Activated CD4-positive, alpha-beta T cell treated with anti-CD3 and anti-CD28 coated beads, Interleukin-2, amount 50 U/mL, for 4 hours (primary cell): ENCODE measurements around the gene CLSTN2.

ENCODE experiments used
- DNase-seq, 2 experiments: peaks; one replicate each; pipeline ENCODE4 v3.0.0-alpha.2; 2020

CLSTN2 gene

DNA sequence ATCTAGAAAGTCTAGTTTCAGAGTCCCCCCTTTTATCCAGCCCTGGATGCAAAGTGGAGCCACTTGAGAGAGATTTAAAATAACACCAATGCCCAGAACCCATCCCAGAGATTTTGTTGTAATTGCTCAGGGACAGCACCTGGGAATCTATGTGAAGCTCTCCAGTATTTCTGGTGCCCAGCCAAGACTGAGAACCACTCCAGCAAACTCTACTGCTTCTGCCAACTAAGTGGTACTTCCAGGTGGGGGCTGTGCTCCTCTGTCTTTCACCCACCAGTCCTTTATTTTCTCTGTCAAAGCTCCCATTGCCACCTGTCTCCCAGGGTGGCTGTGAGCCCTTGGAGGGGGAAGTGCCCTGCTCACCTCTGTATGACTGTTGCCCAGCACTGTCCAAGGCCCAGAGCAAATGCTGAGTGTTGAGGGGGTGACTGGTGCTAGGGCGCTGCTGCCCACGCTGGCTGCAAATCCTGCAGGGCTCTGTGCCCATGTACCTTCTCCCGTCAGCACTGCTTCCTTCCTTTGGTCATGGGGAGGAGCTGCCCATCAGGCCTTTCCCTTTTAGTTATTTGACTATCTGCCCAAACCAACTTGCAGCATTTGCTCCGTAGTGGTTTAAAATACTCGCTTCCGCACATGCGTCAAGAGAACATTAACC is 9.4 kb downstream of the CLSTN2 start:
- DNase-seq: no peak

GRCh38 chr3:139945386-139945785 is 10.4 kb downstream of the CLSTN2 start:
- DNase-seq: no peak

DNA sequence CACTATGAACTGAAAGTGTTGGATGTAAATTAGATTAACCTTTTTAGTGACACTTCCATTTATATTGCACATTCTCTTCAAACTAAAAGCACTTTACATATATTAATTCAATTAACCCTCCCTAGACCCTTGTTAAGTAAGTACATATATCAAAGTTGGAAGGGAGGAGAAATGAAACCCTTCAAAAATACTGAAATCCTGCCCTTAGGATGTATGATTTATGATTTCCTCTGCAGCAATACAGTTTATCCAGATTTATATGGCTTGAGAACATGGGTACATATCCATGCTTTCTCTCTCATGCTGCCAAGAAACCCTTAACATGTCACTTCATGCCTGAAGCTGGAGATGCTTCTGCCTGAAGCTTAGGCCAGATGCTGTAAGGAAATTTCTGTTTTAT is 11.0 kb downstream of the CLSTN2 start:
- DNase-seq: no peak

GRCh38 chr3:139948467-139948866 is 13.5 kb downstream of the CLSTN2 start:
- DNase-seq: no peak

- DNase-seq: no peak
These were observed 13.9 kb downstream of the CLSTN2 start for GRCh38 chr3:139948898-139949297.

DNA sequence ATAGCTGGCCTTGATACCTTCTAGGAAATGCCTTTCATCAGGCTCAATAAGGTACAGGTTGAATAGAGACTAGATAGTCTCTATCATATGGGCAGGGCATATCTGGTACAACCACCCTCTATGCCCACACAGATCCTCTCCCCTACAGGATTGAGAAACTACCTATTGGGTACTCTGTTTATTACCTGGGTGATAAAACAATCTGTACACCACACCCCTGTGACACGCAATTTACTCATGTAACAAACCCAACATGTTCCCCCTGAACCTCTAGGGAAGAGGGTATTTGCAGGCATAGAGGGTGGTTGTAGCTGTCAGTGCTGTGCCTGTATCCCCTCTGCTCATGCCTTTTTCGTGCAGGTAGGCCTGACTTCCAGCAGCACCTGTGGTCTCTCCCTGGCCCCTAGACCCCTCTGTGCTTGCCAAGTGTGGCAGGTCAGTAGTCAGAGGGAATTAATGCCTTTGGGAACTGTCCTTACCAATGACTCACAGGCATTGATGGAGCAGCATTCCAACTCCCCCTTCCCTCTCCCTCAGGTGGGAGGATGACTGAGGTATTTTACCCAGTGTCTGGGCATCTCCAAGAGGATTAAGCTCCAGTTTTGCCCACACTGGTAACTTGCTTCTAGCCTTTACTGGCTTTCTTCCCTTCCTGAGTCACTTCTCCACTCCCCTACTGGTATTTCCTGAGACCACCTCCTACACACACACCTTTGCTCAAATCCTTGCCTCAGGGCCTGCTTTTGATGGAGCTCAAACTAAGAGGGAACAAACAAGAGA is 18.3 kb downstream of the CLSTN2 start:
- DNase-seq: no peak

- no peak for DNase-seq
These were observed 19.3 kb downstream of the CLSTN2 start for GRCh38 chr3:139954146-139954860.

DNA sequence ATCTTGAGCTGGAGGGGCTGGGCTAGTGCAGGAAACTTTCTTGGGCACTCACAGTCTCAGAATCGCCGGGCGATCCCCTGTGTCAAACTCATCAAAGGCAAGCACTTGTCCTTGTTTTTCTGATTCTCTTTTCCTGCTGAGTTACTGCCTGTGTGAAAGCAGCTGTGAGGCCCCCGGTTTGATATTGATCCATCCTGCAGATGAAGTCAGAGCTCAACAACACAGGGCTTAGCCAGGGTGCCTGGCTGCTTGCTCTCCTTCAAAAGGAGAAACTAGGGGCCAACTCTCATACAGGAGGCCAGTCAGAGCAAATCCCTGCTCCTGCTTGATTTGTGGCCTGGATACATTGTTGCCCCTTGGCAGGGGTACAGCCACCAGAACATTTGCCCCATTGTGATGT is 22.9 kb downstream of the CLSTN2 start:
- no peak for DNase-seq

- no peak for DNase-seq
These were observed 34.4 kb downstream of the CLSTN2 start for GRCh38 chr3:139969386-139969785.

- no peak for DNase-seq
These were observed 35.5 kb downstream of the CLSTN2 start for GRCh38 chr3:139970526-139970925.

DNA sequence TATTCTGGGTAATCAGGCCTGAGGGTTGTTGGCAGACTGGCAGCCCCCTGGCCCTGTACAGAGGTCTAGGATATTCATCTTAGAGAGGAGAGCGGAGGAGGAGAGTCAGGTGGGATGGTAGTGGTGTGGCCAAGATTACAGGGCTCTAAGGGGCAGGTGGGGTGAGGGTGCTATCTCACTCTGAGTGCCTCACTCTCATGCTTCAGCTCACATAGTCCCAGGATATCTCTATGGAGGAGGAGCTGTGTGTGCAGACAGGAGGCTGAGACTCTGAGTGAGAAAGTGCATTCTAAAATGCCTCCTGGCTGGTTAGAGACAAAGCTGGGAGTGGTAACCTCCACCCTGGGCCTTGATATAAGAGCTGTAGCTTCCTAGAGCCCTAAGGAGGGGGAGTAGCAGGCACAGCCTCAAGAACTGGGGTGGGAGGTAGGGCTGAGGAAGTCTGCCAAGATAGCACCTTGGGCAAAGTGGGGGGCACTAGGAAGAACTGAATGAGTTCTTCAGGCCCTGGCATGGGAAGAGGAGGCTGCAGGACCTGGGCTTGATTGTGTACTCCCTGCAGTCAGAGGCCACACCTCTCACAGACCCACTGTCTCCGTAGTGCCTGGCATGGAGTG is 39.9 kb downstream of the CLSTN2 start:
- no peak for DNase-seq

- DNase-seq: no peak
These were observed 40.8 kb downstream of the CLSTN2 start for GRCh38 chr3:139975594-139976365.

- no peak for DNase-seq
These were observed 44.0 kb downstream of the CLSTN2 start for GRCh38 chr3:139978966-139979365.

GRCh38 chr3:139979991-139980390 is 45.0 kb downstream of the CLSTN2 start:
- DNase-seq: no peak

GRCh38 chr3:139982404-139982803 is 47.4 kb downstream of the CLSTN2 start:
- no peak for DNase-seq

GRCh38 chr3:139985576-139985975 is 50.6 kb downstream of the CLSTN2 start:
- DNase-seq: no peak

GRCh38 chr3:139987908-139988307 is 52.9 kb downstream of the CLSTN2 start:
- DNase-seq: no peak

DNA sequence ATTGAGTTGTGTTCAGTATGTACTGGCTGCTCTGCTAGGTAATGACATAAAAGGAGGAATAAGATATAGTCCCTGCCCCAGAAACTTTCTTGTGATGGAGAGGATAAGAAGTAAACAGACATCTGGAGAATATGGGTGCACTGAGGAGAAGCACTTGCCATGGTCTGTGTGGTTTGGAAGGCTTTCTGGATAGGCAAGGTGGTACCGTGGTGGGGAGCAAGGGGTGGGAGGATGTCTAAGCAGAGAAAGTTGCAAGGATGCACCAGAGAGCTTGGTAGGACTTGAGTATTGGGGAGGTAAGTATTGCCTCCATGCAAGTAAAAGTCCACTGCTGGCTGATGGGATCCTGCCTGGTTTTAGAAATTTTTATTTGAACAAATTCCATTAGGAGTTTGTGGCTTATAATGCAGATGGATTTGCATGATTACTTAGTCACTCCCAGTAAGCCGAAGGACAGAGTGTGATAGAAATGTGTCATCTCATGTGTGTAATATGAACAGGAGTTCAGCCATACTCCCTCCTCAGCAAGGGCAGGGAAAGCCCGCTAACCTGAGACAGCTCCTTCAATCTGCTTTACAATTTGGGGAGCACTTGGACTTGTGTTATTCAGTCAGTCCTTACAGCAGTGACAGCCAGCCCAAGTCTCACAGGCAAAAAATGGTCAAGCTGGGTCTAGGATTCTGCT is 53.6 kb downstream of the CLSTN2 start:
- no peak for DNase-seq

GRCh38 chr3:139994891-139995290 is 59.9 kb downstream of the CLSTN2 start:
- DNase-seq: no peak

- no peak for DNase-seq
These were observed 69.3 kb downstream of the CLSTN2 start for GRCh38 chr3:140004271-140004670.

- no peak for DNase-seq
These were observed 71.3 kb downstream of the CLSTN2 start for GRCh38 chr3:140006331-140006730.

DNA sequence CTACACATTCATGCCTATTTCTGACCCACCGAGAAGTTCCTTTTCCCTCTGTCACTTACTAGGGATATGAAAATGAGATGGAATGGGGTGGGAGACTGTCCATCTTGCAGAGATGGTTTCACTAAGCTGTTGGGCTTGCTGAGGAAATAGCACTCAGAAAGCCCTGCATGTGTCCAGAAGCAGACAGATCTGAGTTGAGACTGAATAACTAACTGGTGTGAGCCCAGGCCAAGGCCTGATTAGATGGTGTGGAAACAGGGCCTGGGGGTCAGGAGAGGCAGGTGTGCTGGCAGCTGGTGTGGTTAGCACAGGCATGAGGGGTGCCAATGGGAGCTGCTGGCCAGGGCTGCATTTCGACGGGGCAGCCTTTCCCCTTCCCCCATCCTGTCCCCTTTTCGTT is 72.1 kb downstream of the CLSTN2 start:
- no peak for DNase-seq
